VCaP (cell line): ENCODE measurements around the gene CD44.

Source experiments
- H3K27ac ChIP-seq: fragments of 450-650 bp; 2 replicates; pipeline ENCODE4 v1.5.1; 2017
- TF ChIP-seq, protein P1 (sequence below): fragments of 450-650 bp; conservative IDR thresholded peaks from 2 replicates; pipeline ENCODE4 v1.5.1; 2017; ENCODE audit warnings: mild to moderate bottlenecking, moderate library complexity

CD44 gene

DNA sequence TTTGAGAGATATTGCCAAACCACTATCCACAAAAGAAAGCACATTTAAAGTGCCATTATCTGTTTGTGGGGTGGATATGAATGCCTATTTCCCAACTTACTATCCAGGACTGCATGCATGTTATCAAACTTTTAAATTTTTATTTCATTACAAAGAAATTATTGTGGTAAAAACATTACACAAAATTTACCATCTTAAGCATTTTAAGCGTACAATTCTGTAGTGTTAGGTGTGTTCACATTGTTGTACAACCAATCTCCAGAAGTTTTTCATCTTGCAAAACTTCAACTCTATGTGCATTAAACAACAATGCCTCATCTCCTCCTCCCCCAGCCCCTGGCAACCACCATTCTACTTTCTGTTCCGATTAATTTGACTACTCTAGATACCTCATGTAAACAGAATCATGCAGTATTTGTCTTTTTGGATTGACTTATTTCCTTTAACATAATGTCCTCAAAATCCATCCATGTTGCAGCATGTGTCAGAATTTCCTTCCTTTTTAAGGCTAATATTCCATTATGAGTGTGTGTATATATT, 17.6 kb upstream of the CD44 start:
- no peak overlapping the region for H3K27ac ChIP-seq
- TF ChIP-seq, protein P1, sequence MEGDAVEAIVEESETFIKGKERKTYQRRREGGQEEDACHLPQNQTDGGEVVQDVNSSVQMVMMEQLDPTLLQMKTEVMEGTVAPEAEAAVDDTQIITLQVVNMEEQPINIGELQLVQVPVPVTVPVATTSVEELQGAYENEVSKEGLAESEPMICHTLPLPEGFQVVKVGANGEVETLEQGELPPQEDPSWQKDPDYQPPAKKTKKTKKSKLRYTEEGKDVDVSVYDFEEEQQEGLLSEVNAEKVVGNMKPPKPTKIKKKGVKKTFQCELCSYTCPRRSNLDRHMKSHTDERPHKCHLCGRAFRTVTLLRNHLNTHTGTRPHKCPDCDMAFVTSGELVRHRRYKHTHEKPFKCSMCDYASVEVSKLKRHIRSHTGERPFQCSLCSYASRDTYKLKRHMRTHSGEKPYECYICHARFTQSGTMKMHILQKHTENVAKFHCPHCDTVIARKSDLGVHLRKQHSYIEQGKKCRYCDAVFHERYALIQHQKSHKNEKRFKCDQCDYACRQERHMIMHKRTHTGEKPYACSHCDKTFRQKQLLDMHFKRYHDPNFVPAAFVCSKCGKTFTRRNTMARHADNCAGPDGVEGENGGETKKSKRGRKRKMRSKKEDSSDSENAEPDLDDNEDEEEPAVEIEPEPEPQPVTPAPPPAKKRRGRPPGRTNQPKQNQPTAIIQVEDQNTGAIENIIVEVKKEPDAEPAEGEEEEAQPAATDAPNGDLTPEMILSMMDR: no peak

DNA sequence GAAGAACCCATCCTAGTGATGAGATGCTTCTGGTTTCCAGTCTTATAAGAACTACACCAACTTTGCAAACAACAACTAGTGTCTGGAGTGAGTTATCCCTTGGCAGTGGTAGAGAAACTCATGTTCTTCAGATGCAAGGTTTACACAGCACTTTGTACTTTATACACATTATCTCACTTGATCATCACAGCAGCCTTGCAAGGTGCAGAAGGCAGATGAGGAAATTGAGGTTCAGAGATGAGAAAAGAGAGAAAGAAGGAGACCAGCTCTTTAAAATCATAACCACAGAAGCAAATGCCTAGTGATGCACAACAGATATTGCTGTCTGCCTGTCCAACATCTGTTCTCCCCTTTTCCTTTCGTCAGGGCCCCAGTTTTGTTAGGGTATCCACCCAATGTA, 16.7 kb upstream of the CD44 start:
- TF ChIP-seq, protein P1: no peak
- H3K27ac ChIP-seq: no peak overlapping the region

GRCh38 chr11:35126000-35126878, 12.7 kb upstream of the CD44 start:
- TF ChIP-seq, protein P1: no peak
- no peak overlapping the region for H3K27ac ChIP-seq

DNA sequence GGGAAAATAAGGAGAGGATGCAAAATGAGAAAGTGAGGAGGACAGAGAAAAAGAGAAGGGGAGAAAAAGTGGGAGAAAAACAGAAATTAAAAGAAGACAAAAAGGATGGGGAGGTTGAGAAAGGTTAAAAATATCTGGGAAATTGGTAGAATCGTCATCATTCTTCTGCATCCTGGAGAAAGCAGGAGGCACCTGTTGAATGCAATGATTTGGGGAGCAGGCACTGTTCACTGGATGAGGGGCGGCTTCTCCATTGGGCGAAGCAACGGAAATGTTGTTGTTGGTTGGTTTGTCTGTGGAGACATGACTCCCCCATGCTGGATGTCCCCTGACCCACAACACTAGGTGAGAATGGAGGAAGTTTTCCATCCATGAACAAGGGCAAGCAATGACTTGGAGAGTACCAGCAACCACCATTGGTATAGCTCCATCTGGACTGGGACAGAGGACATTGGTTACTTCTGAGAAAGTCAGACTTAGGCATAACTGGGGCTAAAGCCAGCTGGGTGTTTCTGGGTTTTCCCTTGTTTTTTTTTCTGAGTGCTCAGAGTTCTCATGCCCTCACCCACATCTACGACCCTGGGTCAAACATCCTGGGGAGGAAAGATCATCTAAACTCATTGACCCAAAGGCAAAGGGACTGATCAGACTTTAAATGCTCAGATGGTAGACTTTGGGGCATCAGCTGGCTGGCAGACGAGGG, 11.9 kb upstream of the CD44 start:
- TF ChIP-seq, protein P1: no peak
- no peak overlapping the region for H3K27ac ChIP-seq

GRCh38 chr11:35127619-35128018, 11.4 kb upstream of the CD44 start:
- TF ChIP-seq, protein P1: no peak
- no peak overlapping the region for H3K27ac ChIP-seq

DNA sequence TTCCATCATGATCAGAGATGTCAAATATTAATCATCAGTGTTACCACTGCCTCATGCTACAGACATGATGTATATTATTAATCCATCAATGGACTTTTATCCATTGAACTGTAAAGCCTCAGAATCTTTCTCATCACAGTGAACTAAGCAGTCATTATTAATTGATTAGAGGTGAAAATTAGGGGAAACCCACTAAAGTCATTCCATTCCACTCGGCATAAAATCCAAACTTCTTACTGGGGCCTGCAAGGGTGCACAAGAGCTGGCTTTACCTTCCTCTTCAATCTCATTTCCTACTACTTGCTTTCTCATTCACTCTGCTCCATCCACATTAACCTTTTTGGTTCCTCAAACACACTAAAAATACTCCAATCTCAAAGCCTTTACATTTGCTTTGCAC, 7.9 kb upstream of the CD44 start:
- TF ChIP-seq, protein P1: no peak
- no peak overlapping the region for H3K27ac ChIP-seq

- no peak overlapping the region for H3K27ac ChIP-seq
These were observed 7.1 kb upstream of the CD44 start for GRCh38 chr11:35131886-35132285.

More at GRCh38 chr11:35131886-35132285, 7.1 kb upstream of the CD44 start:
- TF ChIP-seq, protein P1: no peak
